Parathyroid adenoma (tissue), 2 donors: ENCODE results near the gene RPS26.
A peak's percentile ranks its signal among the peaks of the same experiment; 100 is the strongest.

Experiments
- H2AFZ ChIP-seq: fragments of 300-600 bp; sonication (generic); one replicate; pipeline ENCODE4 v1.7.0; 2017; ENCODE audit warnings: antibody characterized with exemption, mild to moderate bottlenecking
- H3K27ac ChIP-seq: fragments of 300-600 bp; sonication (generic); one replicate; pipeline ENCODE4 v1.7.0; 2017
- H3K27me3 ChIP-seq: fragments of 300-600 bp; sonication (generic); one replicate; pipeline ENCODE4 v1.7.0; 2017; ENCODE audit warnings: low read length; ENCODE audit not compliant: control insufficient read depth, insufficient read depth
- H3K36me3 ChIP-seq: fragments of 300-600 bp; sonication (generic); one replicate; pipeline ENCODE4 v1.7.0; 2017; ENCODE audit warnings: low read length; ENCODE audit not compliant: control insufficient read depth, insufficient read depth
- H3K4me1 ChIP-seq: fragments of 300-600 bp; sonication (generic); one replicate; pipeline ENCODE4 v1.7.0; 2017; ENCODE audit warnings: control low read depth
- H3K4me2 ChIP-seq: fragments of 300-600 bp; sonication (generic); one replicate; pipeline ENCODE4 v1.7.0; 2017; ENCODE audit warnings: low read length
- H3K4me3 ChIP-seq: fragments of 300-600 bp; sonication (generic); one replicate; pipeline ENCODE4 v1.7.0; 2017; ENCODE audit warnings: low read depth, low read length
- H3K79me2 ChIP-seq: fragments of 300-600 bp; sonication (generic); one replicate; pipeline ENCODE4 v1.7.0; 2017; ENCODE audit warnings: control low read depth
- H3K9ac ChIP-seq: fragments of 300-600 bp; sonication (generic); one replicate; pipeline ENCODE4 v1.7.0; 2017; ENCODE audit warnings: mild to moderate bottlenecking
- H3K9me3 ChIP-seq: fragments of 300-600 bp; sonication (generic); one replicate; pipeline ENCODE4 v1.7.0; 2017; ENCODE audit warnings: low read length; ENCODE audit not compliant: control insufficient read depth
- TF ChIP-seq, protein P1 (sequence below): fragments of 300-600 bp; sonication (generic); IDR thresholded peaks from one replicate; pipeline ENCODE4 v1.7.0; 2017; ENCODE audit warnings: antibody characterized with exemption, mild to moderate bottlenecking
- donor health status: primary hyperparathyroidism.

RPS26 gene

DNA sequence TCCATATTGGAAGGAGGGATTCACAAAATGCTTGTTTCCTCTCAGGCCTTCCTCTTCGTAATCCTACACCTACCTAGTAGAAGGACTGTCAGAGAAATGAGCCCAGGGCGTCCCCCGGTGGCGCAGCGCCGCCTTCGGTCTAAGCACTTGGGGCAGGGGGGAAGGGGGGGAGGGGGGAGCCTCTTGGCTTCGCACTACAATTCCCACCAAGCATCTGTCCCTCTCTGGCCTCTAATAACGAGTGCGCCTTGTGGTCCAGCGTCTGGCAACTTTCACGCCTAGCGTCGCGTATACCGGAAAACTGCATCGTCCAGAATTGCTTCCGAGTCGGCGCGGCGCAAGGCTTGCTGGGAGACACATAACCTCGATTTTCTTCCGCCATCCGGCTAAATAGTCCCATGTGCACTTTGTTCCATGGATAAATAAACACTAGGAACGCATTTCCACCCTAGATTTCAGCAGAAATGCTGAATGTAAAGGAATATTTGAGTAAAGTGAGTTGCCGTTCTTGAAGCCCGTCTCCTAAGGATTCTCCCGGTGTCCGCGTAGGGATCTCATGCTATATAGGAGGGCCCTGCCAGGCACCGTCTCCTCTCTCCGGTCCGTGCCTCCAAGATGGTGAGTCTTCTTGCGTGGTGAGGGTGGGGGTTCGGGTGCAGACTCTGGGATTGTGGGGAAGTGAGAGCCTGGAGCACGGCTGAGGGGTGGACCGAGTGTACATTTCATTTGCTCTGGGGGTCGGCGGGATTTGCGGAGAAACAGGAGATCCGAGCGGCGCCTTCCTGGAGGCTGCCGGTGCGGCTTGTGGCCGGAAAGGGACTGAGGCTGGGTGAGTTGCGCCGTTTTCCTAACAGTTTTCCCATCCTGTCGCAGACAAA is at the start of gene RPS26:
Gene RPS26 (plus strand): TSS at position 367 of the 878 bp plus-strand sequence. CDS start 249 bp downstream, at position 616.
- TF ChIP-seq, protein P1, sequence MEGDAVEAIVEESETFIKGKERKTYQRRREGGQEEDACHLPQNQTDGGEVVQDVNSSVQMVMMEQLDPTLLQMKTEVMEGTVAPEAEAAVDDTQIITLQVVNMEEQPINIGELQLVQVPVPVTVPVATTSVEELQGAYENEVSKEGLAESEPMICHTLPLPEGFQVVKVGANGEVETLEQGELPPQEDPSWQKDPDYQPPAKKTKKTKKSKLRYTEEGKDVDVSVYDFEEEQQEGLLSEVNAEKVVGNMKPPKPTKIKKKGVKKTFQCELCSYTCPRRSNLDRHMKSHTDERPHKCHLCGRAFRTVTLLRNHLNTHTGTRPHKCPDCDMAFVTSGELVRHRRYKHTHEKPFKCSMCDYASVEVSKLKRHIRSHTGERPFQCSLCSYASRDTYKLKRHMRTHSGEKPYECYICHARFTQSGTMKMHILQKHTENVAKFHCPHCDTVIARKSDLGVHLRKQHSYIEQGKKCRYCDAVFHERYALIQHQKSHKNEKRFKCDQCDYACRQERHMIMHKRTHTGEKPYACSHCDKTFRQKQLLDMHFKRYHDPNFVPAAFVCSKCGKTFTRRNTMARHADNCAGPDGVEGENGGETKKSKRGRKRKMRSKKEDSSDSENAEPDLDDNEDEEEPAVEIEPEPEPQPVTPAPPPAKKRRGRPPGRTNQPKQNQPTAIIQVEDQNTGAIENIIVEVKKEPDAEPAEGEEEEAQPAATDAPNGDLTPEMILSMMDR, result peak; percentile 34
- Histone ChIP-seq H3K9ac (peak within 1 kb of the TSS; percentile 94), H3K79me2 (peaks cover 17% of the 10 kb centered on the region), H3K27ac (peak within 1 kb of the TSS; percentile 99), H3K27me3 (no peaks in the 10 kb centered on the region), H3K4me1 (peaks cover 7% of the 10 kb centered on the region), H2AFZ (peak within 1 kb of the TSS; percentile 95), H3K36me3 (no peaks in the 10 kb centered on the region), H3K4me2 (peak within 1 kb of the TSS; percentile 81), H3K4me3 (peak within 1 kb of the TSS; percentile 96), H3K9me3 (no peaks in the 10 kb centered on the region)

DNA sequence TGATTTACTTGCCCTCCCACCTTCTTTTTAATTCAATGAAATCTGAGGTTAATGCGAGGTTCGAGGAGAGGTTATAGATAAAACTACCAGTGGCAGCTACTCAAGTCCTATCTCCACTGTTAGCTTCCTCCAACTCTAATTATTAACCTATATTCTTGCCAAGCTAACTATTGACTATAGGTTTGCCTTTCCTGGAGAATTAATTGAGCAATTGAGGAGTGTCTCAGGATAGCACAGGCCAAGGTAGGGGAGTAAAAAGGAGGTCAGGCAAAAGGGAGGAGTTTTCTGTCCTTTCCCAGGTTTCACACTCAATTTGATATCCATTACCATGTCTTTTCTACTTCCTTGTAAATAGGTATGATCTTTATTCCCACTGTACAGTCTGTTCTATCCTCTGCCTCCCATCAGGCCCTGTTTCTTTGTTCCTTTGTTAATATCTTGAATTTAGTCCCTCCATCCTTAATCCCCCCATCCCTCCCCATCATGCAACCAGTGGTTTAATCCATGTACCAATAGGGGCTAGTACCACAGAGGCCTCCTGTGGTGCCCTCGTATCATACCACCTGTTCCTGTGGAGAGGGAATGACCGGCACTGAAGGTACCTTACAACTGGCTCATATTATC is 48.4 kb upstream of the RPS26 start:
- H2AFZ ChIP-seq, result no peak overlapping the region
- H3K27ac ChIP-seq, result no peak overlapping the region
- no peak overlapping the region for H3K4me2 ChIP-seq
- H3K36me3 ChIP-seq, result no peaks in the 10 kb centered on the region
- H3K27me3 ChIP-seq, result no peaks in the 10 kb centered on the region
- H3K9ac ChIP-seq, result no peak overlapping the region
- TF ChIP-seq, protein P1, result no peak
- H3K4me3 ChIP-seq, result no peak overlapping the region
- H3K4me1 ChIP-seq, result peaks cover 4% of the 10 kb centered on the region
- H3K79me2 ChIP-seq, result peaks cover 8% of the 10 kb centered on the region
- H3K9me3 ChIP-seq, result no peaks in the 10 kb centered on the region

DNA sequence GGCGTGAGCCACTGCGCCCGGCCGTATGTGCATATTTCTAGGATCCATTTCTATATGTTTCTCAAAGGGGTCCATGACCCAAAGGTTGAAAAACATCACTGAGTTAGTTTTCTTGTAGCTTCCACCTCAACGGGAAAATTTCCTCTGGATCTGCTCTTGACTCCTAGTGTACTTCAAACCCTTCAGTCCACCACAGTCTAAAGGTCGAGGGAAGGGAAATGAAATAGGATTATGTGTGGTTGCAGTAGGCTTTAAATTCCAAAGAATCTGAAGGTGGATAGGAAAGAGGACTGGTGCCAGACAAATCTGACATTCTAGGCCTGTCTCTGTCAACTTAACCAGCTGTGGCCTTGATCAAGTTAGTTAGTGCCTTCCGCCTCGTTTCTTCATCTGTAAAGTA is 46.4 kb upstream of the RPS26 start:
- H3K4me2 ChIP-seq, result no peak overlapping the region
- peaks cover 4% of the 10 kb centered on the region for H3K4me1 ChIP-seq
- no peaks in the 10 kb centered on the region for H3K9me3 ChIP-seq
- no peaks in the 10 kb centered on the region for H3K27me3 ChIP-seq
- no peak overlapping the region for H3K27ac ChIP-seq
- H2AFZ ChIP-seq, result no peak overlapping the region
- no peak overlapping the region for H3K4me3 ChIP-seq
- H3K36me3 ChIP-seq, result no peaks in the 10 kb centered on the region
- H3K9ac ChIP-seq, result no peak overlapping the region
- peaks cover 10% of the 10 kb centered on the region for H3K79me2 ChIP-seq
- TF ChIP-seq, protein P1, result no peak

DNA sequence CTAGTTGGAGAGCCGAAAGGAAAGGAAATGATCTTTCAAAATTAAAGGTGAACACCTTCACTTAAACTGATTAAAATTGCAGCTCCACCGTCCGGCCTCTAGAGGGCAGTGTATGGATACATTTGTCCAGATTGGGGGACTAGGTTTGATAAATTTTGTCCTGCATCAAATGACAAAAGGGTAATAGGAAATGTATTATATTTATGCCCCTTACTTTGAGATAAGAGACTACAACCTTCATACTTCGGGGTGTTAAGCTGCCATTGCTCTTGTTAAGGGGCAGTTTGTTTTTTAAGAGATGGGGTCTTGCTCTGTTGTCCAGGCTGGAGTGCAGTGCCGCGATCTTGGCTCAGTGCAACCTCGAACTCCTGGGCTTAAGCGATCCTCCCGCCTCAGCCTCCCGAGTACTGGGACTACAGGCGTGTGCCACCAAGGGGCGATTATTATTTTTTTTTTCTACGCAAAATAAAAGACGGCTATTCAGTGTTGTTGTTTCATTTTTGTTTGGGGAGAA is 45.5 kb upstream of the RPS26 start:
- H3K9ac ChIP-seq, result no peak overlapping the region
- H3K79me2 ChIP-seq, result peaks cover 10% of the 10 kb centered on the region

More for the DNA sequence above, 45.5 kb upstream of the RPS26 start:
- H3K27me3 ChIP-seq, result no peaks in the 10 kb centered on the region
- H3K4me2 ChIP-seq, result peak overlapping the region; percentile 97
- H3K36me3 ChIP-seq, result no peaks in the 10 kb centered on the region
- H3K4me3 ChIP-seq, result peak overlapping the region; percentile 88
- H3K4me1 ChIP-seq, result peaks cover 4% of the 10 kb centered on the region
- H3K27ac ChIP-seq, result peak overlapping the region; percentile 88
- no peaks in the 10 kb centered on the region for H3K9me3 ChIP-seq
- H2AFZ ChIP-seq, result peak overlapping the region; percentile 86
- TF ChIP-seq, protein P1, result peak; percentile 92
